ENCODE results near the gene MBD3L4.

MBD3L4 gene

DNA sequence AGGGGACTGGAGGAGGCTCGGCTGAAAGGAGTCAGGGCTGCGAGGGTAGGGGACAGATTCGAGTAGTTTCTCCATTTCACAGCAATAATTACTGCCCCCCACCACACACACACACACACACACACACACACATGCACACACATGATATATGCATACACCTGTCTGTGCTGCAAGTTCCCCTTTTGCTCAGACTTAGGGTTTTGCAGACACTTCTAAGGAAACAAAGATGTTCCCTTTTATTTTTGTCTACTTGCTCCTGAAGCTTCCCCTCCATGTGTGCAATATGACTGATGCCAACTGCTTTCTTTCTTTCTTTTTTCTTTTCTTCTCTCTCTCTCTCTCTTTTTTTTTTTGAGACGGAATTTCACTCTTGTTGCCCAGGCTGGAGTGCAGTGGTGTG, 32.1 kb downstream of the MBD3L4 start:
- Histone ChIP-seq H3K27ac (ENCODE audit: low read depth, low read length) (no peak overlapping the region), H3K4me3 (ENCODE audit: low read depth in 1 of 2, low read length in 2 of 2) (no peak overlapping the region), H3K9ac (ENCODE audit: low read depth in 1 of 2, low read length in 2 of 2) (no peak overlapping the region), H3K4me1 (ENCODE audit: control insufficient read depth in 1 of 2, insufficient read depth in 2 of 2, low read length in 2 of 2) (no peaks in the 10 kb centered on the region), H3K9me3 (ENCODE audit: control insufficient read depth in 1 of 2, low read length in 2 of 2) (no peaks in the 10 kb centered on the region), H3K27me3 (ENCODE audit: control insufficient read depth in 1 of 2, insufficient read depth in 2 of 2, low read length in 2 of 2) (no peaks in the 10 kb centered on the region), H3K36me3 (ENCODE audit: control insufficient read depth in 1 of 2, insufficient read depth in 2 of 2, low read length in 2 of 2) (no peaks in the 10 kb centered on the region)

DNA sequence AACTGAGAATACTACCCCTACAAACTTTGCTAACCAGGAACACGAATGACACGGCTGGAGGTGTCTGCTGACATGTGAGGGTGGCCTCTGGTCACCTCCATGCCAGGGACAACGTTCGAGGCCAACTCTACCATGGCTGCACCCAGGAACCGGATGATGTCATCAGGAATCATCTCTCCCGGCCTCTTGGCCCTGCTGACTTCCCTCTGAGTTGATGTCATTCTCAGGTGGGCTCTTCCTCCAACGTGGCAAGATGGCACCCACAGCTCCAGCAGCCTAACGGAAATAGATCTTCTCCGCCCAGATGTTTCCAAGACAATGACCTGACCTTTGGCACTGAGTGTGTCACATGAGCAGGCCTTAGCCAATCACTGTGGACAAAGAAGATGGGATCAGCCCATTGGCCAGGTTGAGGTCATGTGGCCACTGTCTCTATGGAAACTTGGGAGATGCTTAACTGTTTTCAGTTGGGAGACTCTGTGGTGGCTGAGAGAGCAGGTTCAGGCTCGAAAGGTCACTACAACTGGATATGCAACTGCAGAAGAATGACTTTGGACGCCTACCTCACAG, 33.8 kb downstream of the MBD3L4 start:
- Histone ChIP-seq H3K9ac (ENCODE audit: low read depth in 1 of 2, low read length in 2 of 2) (no peak overlapping the region), H3K4me3 (ENCODE audit: low read depth in 1 of 2, low read length in 2 of 2) (no peak overlapping the region), H3K9me3 (ENCODE audit: control insufficient read depth in 1 of 2, low read length in 2 of 2) (no peaks in the 10 kb centered on the region), H3K36me3 (ENCODE audit: control insufficient read depth in 1 of 2, insufficient read depth in 2 of 2, low read length in 2 of 2) (no peaks in the 10 kb centered on the region), H3K27ac (ENCODE audit: low read depth, low read length) (no peak overlapping the region), H3K4me1 (ENCODE audit: control insufficient read depth in 1 of 2, insufficient read depth in 2 of 2, low read length in 2 of 2) (no peaks in the 10 kb centered on the region), H3K27me3 (ENCODE audit: control insufficient read depth in 1 of 2, insufficient read depth in 2 of 2, low read length in 2 of 2) (no peaks in the 10 kb centered on the region)

DNA sequence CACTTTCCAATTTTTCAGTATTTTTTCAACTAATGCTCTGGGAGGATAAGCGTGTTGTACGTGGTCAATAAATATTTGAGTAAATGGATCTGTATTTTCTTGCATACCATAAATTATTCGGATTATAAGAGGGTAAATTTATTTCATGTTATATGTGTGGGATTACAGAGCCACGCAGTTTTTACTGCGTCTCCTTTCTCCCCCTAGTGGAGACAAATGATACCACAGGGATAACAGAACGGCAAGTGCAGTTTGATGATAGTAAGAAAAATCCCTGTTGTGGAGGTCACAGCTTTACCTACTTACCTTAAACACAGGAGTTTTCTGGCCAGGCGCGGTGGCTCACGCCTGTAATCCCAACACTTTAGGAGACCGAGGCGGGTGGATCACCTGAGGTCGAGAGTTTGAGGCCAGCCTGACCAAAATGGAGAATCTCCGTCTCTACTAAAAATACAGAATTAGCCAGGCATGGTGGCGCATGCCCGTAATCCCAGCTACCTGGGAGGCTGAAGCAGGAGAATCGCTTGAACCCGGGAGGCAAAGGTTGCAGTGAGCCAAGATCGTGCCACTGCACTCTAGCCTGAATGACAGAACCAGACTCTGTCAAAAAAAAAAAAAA, 35.6 kb downstream of the MBD3L4 start:
- Histone ChIP-seq H3K27me3 (ENCODE audit: control insufficient read depth in 1 of 2, insufficient read depth in 2 of 2, low read length in 2 of 2) (no peaks in the 10 kb centered on the region), H3K36me3 (ENCODE audit: control insufficient read depth in 1 of 2, insufficient read depth in 2 of 2, low read length in 2 of 2) (no peaks in the 10 kb centered on the region), H3K4me3 (ENCODE audit: low read depth in 1 of 2, low read length in 2 of 2) (no peak overlapping the region), H3K9ac (ENCODE audit: low read depth in 1 of 2, low read length in 2 of 2) (no peak overlapping the region), H3K4me1 (ENCODE audit: control insufficient read depth in 1 of 2, insufficient read depth in 2 of 2, low read length in 2 of 2) (no peaks in the 10 kb centered on the region), H3K9me3 (ENCODE audit: control insufficient read depth in 1 of 2, low read length in 2 of 2) (no peaks in the 10 kb centered on the region), H3K27ac (ENCODE audit: low read depth, low read length) (no peak overlapping the region)

DNA sequence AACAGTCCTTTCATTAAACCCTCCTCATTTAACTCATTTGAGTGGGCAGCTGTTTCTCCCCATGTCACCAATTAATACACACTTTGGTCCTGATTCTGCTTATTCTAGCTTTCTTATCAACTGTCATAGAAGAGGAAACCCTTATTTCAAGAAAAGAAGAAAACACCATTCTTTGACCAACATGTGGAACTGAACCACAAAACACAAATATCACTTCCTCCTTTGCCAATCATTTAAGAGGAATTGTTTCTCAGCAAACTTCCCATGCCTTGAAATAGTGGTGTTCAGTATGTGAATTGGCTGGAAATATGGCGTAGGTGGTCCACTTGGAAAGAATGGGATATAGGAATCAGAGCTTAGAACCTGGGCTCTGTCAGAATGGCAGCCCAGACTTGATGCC, 39.2 kb downstream of the MBD3L4 start:
- Histone ChIP-seq H3K4me1 (ENCODE audit: control insufficient read depth in 1 of 2, insufficient read depth in 2 of 2, low read length in 2 of 2) (no peaks in the 10 kb centered on the region), H3K27ac (ENCODE audit: low read depth, low read length) (no peak overlapping the region), H3K4me3 (ENCODE audit: low read depth in 1 of 2, low read length in 2 of 2) (no peak overlapping the region), H3K9ac (ENCODE audit: low read depth in 1 of 2, low read length in 2 of 2) (no peak overlapping the region), H3K9me3 (ENCODE audit: control insufficient read depth in 1 of 2, low read length in 2 of 2) (no peaks in the 10 kb centered on the region), H3K27me3 (ENCODE audit: control insufficient read depth in 1 of 2, insufficient read depth in 2 of 2, low read length in 2 of 2) (no peaks in the 10 kb centered on the region), H3K36me3 (ENCODE audit: control insufficient read depth in 1 of 2, insufficient read depth in 2 of 2, low read length in 2 of 2) (no peaks in the 10 kb centered on the region)

DNA sequence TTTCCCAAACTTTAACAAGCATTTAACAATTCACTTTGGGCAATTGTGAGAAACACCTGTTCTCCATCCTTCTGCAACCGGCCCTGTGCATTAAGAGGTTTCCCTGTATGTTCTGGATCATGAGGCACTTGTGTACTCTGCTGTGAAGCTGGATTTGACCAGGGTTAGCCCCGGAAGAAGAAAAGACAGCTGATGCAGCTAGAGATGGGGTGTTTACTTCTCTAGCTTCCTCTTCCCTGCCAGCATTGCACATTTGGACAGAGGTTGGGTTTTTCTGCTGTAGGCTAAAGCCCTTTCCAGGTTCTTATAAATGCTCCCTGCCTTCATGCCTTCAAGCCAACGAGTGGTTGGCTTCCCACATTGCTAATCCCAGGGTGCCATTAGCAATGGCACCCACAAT, 39.6 kb downstream of the MBD3L4 start:
- Histone ChIP-seq H3K27me3 (ENCODE audit: control insufficient read depth in 1 of 2, insufficient read depth in 2 of 2, low read length in 2 of 2) (no peaks in the 10 kb centered on the region), H3K9me3 (ENCODE audit: control insufficient read depth in 1 of 2, low read length in 2 of 2) (no peaks in the 10 kb centered on the region), H3K36me3 (ENCODE audit: control insufficient read depth in 1 of 2, insufficient read depth in 2 of 2, low read length in 2 of 2) (no peaks in the 10 kb centered on the region), H3K9ac (ENCODE audit: low read depth in 1 of 2, low read length in 2 of 2) (no peak overlapping the region), H3K4me3 (ENCODE audit: low read depth in 1 of 2, low read length in 2 of 2) (no peak overlapping the region), H3K4me1 (ENCODE audit: control insufficient read depth in 1 of 2, insufficient read depth in 2 of 2, low read length in 2 of 2) (no peaks in the 10 kb centered on the region), H3K27ac (ENCODE audit: low read depth, low read length) (no peak overlapping the region)

DNA sequence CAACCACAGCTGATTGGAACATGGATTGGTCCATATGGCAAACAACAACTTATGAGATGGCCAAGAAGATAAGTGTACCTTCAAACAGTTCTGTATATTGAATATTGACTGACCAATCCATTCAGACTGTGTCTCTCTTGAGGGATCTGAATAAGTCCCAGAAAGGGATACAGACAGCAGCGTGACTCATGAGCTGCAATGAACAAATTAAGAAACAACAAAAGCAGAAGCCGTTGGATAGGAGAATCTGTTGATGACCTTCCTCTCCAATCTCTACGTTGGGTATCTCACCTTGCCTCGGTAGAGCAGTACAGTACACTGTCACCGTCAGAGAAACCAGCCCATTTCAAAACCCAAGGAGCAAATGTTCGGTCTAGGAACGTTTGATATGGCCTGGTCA, 40.0 kb downstream of the MBD3L4 start:
- Histone ChIP-seq H3K9me3 (ENCODE audit: control insufficient read depth in 1 of 2, low read length in 2 of 2) (no peaks in the 10 kb centered on the region), H3K27me3 (ENCODE audit: control insufficient read depth in 1 of 2, insufficient read depth in 2 of 2, low read length in 2 of 2) (no peaks in the 10 kb centered on the region), H3K4me3 (ENCODE audit: low read depth in 1 of 2, low read length in 2 of 2) (no peak overlapping the region), H3K4me1 (ENCODE audit: control insufficient read depth in 1 of 2, insufficient read depth in 2 of 2, low read length in 2 of 2) (no peaks in the 10 kb centered on the region), H3K9ac (ENCODE audit: low read depth in 1 of 2, low read length in 2 of 2) (no peak overlapping the region), H3K27ac (ENCODE audit: low read depth, low read length) (no peak overlapping the region), H3K36me3 (ENCODE audit: control insufficient read depth in 1 of 2, insufficient read depth in 2 of 2, low read length in 2 of 2) (no peaks in the 10 kb centered on the region)

DNA sequence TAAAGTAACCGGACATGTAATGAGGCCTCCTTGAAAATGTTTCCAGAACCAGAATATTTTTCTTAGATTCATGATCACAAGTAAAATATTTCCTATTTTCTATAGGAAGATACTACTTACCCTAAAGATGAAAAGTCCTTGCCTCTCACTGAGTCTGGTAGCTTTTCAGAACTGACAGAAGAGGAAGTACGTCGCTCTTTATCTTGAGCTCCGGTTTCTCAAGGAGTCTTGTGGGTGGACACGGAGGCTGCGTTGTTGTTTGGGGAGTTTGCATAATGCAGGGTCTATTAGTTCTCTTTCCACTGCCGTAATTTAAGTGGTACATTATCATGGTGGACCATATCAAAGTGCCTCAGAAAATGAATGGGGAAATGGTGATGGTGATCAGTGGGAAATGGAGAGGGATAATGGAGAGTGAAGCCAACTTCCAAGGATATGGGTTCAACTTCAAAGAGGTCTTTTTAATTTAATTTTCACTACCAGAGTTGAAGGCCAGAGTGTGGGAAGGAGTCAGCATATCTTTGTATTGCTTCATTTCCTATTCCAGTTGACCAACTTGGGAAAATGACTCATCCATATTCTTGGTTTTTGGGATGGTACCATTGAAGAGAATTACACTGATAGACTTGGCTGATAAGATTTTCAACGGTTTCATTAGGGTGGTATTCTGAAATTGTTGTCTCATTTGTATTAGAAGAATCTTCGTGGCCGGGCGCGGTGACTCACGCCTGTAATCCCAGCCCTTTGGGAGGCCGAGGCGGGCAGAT, 42.1 kb downstream of the MBD3L4 start:
- Histone ChIP-seq H3K4me3 (ENCODE audit: low read depth in 1 of 2, low read length in 2 of 2) (no peak overlapping the region), H3K9ac (ENCODE audit: low read depth in 1 of 2, low read length in 2 of 2) (no peak overlapping the region), H3K4me1 (ENCODE audit: control insufficient read depth in 1 of 2, insufficient read depth in 2 of 2, low read length in 2 of 2) (no peaks in the 10 kb centered on the region), H3K9me3 (ENCODE audit: control insufficient read depth in 1 of 2, low read length in 2 of 2) (no peaks in the 10 kb centered on the region), H3K27ac (ENCODE audit: low read depth, low read length) (no peak overlapping the region), H3K36me3 (ENCODE audit: control insufficient read depth in 1 of 2, insufficient read depth in 2 of 2, low read length in 2 of 2) (no peaks in the 10 kb centered on the region), H3K27me3 (ENCODE audit: control insufficient read depth in 1 of 2, insufficient read depth in 2 of 2, low read length in 2 of 2) (no peaks in the 10 kb centered on the region)

DNA sequence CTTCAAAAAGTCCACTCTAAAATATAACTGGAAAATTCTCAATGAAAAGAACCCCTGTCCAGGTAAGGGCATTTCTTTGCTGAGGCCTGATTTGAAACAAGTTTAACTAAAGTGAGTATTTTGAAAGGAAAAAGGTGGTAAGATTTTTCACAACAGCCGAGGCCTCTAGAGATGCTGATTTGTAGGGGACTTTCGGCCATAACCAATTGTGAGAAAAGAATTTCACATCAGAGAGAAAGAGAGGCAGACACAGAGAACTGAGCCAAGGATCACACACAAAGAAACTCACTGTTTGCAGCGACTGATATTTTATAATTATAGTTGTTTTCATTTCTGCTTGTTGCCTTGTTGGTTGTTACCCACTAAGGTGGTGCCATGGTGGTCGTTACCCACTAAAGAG, 43.2 kb downstream of the MBD3L4 start:
- H3K9me3 ChIP-seq (ENCODE audit: control insufficient read depth in 1 of 2, low read length in 2 of 2): no peaks in the 10 kb centered on the region
- no peak overlapping the region for H3K9ac ChIP-seq (ENCODE audit: low read depth in 1 of 2, low read length in 2 of 2)
- H3K4me3 ChIP-seq (ENCODE audit: low read depth in 1 of 2, low read length in 2 of 2): no peak overlapping the region
- H3K27ac ChIP-seq (ENCODE audit: low read depth, low read length): no peak overlapping the region
- no peaks in the 10 kb centered on the region for H3K36me3 ChIP-seq (ENCODE audit: control insufficient read depth in 1 of 2, insufficient read depth in 2 of 2, low read length in 2 of 2)
- no peaks in the 10 kb centered on the region for H3K4me1 ChIP-seq (ENCODE audit: control insufficient read depth in 1 of 2, insufficient read depth in 2 of 2, low read length in 2 of 2)
- H3K27me3 ChIP-seq (ENCODE audit: control insufficient read depth in 1 of 2, insufficient read depth in 2 of 2, low read length in 2 of 2): no peaks in the 10 kb centered on the region

DNA sequence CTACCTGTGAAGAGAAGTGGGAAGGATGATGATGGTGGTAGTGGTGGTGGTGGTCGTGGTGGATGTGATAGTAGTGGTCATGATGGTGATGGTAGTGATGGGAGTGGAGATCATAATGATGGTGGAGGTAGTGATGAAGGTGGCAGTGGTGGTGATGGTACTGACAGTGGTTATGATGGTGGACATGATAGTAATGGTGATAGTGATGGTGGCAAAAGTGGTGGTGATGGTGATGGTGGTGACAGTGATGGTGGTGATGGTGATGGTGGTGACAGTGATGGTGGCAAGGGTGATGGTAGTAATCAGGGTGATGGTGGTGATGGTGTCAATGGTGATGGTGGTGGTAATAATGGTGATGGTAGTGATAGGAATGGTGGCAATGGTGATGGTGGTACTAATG, 44.9 kb downstream of the MBD3L4 start:
- Histone ChIP-seq H3K9ac (ENCODE audit: low read depth in 1 of 2, low read length in 2 of 2) (no peak overlapping the region), H3K36me3 (ENCODE audit: control insufficient read depth in 1 of 2, insufficient read depth in 2 of 2, low read length in 2 of 2) (no peaks in the 10 kb centered on the region), H3K4me1 (ENCODE audit: control insufficient read depth in 1 of 2, insufficient read depth in 2 of 2, low read length in 2 of 2) (no peaks in the 10 kb centered on the region), H3K9me3 (ENCODE audit: control insufficient read depth in 1 of 2, low read length in 2 of 2) (no peaks in the 10 kb centered on the region), H3K27me3 (ENCODE audit: control insufficient read depth in 1 of 2, insufficient read depth in 2 of 2, low read length in 2 of 2) (no peaks in the 10 kb centered on the region), H3K4me3 (ENCODE audit: low read depth in 1 of 2, low read length in 2 of 2) (no peak overlapping the region), H3K27ac (ENCODE audit: low read depth, low read length) (no peak overlapping the region)

DNA sequence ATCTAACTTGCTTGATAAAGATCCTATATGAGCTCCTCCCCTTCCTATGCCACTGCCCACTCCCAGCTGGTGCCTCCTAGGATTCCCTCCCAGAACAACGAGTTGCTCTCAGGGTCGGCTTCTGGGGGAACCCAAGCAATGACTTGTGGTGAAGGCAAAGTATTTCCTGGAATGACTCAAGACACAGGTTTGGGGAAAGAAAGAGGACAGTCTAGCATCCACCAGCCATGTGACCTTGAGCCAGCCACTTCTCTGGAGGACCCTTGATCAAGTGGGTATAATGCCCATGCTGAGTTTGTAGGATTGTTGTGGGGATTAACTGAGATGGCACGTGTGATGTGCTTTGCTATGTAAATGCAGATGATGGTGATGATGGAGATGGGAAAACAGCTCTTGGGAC, 51.7 kb downstream of the MBD3L4 start:
- Histone ChIP-seq H3K36me3 (ENCODE audit: control insufficient read depth in 1 of 2, insufficient read depth in 2 of 2, low read length in 2 of 2) (no peaks in the 10 kb centered on the region), H3K4me3 (ENCODE audit: low read depth in 1 of 2, low read length in 2 of 2) (no peak overlapping the region)

More for the DNA sequence above, 51.7 kb downstream of the MBD3L4 start:
- Histone ChIP-seq H3K27me3 (ENCODE audit: control insufficient read depth in 1 of 2, insufficient read depth in 2 of 2, low read length in 2 of 2) (no peaks in the 10 kb centered on the region), H3K9ac (ENCODE audit: low read depth in 1 of 2, low read length in 2 of 2) (no peak overlapping the region), H3K27ac (ENCODE audit: low read depth, low read length) (no peak overlapping the region), H3K9me3 (ENCODE audit: control insufficient read depth in 1 of 2, low read length in 2 of 2) (peaks cover 8 to 10% of the 10 kb centered on the region in 2 donors), H3K4me1 (ENCODE audit: control insufficient read depth in 1 of 2, insufficient read depth in 2 of 2, low read length in 2 of 2) (no peaks in the 10 kb centered on the region)
